Colonic mucosa (tissue), 4 donors: ENCODE results near the gene EXOC2. TPM values are rescaled to one million over a fixed set of nuclear protein-coding genes. Genes with fewer than 3 reads are reported as not detected.

Experiments
- DNase-seq: peaks from one replicate; pipeline ENCODE4 v3.0.0-alpha.2; 2020
- H3K27ac ChIP-seq: fragments of 200-600 bp; one replicate; pipeline ENCODE4 v1.8.0; 2021
- H3K27me3 ChIP-seq: fragments of 200-600 bp; one replicate; pipeline ENCODE4 v1.8.0; 2021
- H3K36me3 ChIP-seq: fragments of 200-600 bp; one replicate; pipeline ENCODE4 v1.8.0; 2021
- H3K4me1 ChIP-seq: fragments of 200-600 bp; one replicate; pipeline ENCODE4 v1.8.0; 2021; ENCODE audit warnings: mild to moderate bottlenecking
- H3K4me3 ChIP-seq: fragments of 200-600 bp; one replicate; pipeline ENCODE4 v1.8.0; 2021
- H3K9ac ChIP-seq, 2 donors: one replicate each; pipeline ENCODE4 v1.7.0; 2013; ENCODE audit warnings: control low read depth in 2 of 2, low read depth in 2 of 2, low read length in 2 of 2
- H3K9me3 ChIP-seq: fragments of 200-600 bp; one replicate; pipeline ENCODE4 v1.8.0; 2021
- CTCF ChIP-seq: fragments of 200-600 bp; IDR thresholded peaks from one replicate; pipeline ENCODE4 v1.8.0; 2022; ENCODE audit warnings: antibody characterized with exemption, mild to moderate bottlenecking
- intact Hi-C: fragments of 100-400 bp; cut with DNase I; formaldehyde crosslinking; loops from one replicate; pipeline ENCODE4 v1.14.1; 2022
- total RNA-seq, 2 donors: library from RNA; stranded (reverse); fragmentation: NEBNext Ultra II Directional in 1 of 2; extraction: Animal tissue kit (Norgen Biotek cat#: 25700) in 1 of 2; gene quantifications; one replicate each; pipeline ENCODE4 v1.2.1, GENCODE V29; 2021
- donor health status: healthy.
- donor health status: DM: no; HTN: no; CAD: no.
- donor health status: DM: no; HTN: no; CAD: no.

EXOC2 gene
- total RNA-seq, 2 donors from 2014 or later: 18.3 to 19.6 TPM

DNA sequence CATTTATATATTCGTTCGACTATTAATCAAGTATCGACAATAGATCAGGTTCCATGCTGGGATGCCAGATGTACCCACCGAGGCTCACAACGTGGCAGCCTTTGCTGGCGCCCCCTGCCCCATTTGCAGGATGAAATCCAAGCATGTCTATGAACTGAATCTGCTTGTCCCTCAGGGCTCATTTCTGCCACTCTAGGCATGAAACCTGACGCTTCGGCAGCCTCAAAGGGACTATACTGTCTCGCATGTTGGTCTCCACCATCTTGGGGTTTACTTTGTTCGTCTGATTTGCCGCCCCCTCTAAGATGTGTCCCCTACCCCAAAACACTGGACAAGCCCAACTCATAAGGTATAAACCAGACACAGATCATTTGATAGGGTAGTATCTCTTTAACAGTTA lies 72.8 kb downstream of the EXOC2 start:
- Histone ChIP-seq H3K4me1 (no peaks in the 10 kb centered on the region), H3K4me3 (no peak overlapping the region), H3K36me3 (no peaks in the 10 kb centered on the region), H3K27ac (no peak overlapping the region), H3K9ac (no peak overlapping the region), H3K9me3 (no peaks in the 10 kb centered on the region), H3K27me3 (no peaks in the 10 kb centered on the region)
- TF ChIP-seq CTCF: no peak
- DNase-seq: no peak
- intact Hi-C loops: no loop called here

DNA sequence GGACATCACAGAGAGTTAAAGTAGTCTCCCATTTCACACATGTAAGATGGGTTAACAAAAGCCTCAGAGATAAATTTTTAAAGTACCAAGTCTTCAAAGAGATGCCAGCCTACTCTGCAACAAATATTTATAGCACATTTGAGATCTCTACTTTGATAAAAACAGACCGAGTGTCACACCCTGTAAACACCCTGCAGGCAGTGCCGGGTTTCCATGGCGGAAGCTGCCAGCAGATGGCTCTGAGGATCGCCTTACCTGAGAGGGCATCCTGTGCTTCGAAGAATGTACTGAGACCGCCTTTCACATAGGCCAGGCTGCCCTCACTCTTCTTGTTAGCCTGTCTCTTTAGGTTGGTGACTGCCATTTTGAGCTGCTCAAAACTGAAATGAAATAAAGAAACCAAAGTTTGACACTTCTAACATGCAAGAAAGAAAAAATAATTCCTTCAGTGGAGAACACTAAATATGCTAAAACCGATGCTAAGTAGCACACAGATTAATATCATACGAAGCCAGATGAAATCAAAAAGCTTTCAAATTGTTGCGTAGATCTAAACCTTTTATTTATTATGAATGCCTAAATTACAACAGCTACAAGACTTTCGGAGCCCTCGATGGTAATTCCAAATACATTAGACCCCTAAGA lies 75.4 kb downstream of the EXOC2 start:
- H3K4me1 ChIP-seq: no peaks in the 10 kb centered on the region
- TF ChIP-seq CTCF: no peak
- intact Hi-C loops: no loop called here

GRCh38 chr6:613981-614380 lies 79.0 kb downstream of the EXOC2 start:
- no peak for TF ChIP-seq CTCF
- no peak overlapping the region for H3K4me3 ChIP-seq
- H3K36me3 ChIP-seq: no peaks in the 10 kb centered on the region
- DNase-seq: no peak
- H3K9me3 ChIP-seq: no peaks in the 10 kb centered on the region
- no peaks in the 10 kb centered on the region for H3K27me3 ChIP-seq
- intact Hi-C loops: no loop called here
- no peak overlapping the region for H3K27ac ChIP-seq
- H3K9ac ChIP-seq: no peak overlapping the region
- H3K4me1 ChIP-seq: no peaks in the 10 kb centered on the region

More for the DNA sequence above, 75.4 kb downstream of the EXOC2 start:
- H3K9ac ChIP-seq: no peak overlapping the region
- H3K36me3 ChIP-seq: no peaks in the 10 kb centered on the region
- H3K27ac ChIP-seq: no peak overlapping the region
- DNase-seq: no peak
- no peak overlapping the region for H3K4me3 ChIP-seq
- H3K27me3 ChIP-seq: no peaks in the 10 kb centered on the region
- no peaks in the 10 kb centered on the region for H3K9me3 ChIP-seq

- Histone ChIP-seq H3K27me3 (no peaks in the 10 kb centered on the region), H3K36me3 (no peaks in the 10 kb centered on the region), H3K4me3 (no peak overlapping the region), H3K9me3 (no peaks in the 10 kb centered on the region), H3K4me1 (no peaks in the 10 kb centered on the region), H3K27ac (no peak overlapping the region), H3K9ac (no peak overlapping the region)
- intact Hi-C loops: no loop called here
- TF ChIP-seq CTCF: no peak
- DNase-seq: no peak
Measured at GRCh38 chr6:611928-612327, 81.0 kb downstream of the EXOC2 start.

DNA sequence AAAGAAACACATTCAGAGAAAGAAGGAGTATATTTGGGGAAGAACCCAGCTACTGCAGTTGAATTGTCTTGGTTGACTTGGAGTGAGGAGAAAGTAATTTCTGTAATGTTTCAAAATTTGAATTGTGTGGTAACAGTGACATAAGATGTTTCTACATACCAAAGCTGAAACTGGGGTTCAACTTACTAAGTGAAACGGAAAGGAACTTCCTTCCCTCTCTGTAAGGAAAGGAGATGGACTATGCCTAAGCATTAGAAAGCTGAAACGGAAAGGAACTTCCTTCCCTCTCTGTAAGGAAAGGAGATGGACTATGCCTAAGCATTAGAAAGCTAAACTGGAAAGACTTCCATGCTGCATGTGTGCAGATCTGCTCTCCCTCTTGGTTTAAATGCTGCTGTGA lies 82.1 kb downstream of the EXOC2 start:
- Histone ChIP-seq H3K9me3 (no peaks in the 10 kb centered on the region), H3K27ac (no peak overlapping the region), H3K4me3 (no peak overlapping the region), H3K9ac (no peak overlapping the region), H3K4me1 (no peaks in the 10 kb centered on the region), H3K27me3 (no peaks in the 10 kb centered on the region), H3K36me3 (no peaks in the 10 kb centered on the region)
- intact Hi-C loops: no loop called here
- no peak for DNase-seq
- TF ChIP-seq CTCF: no peak
